ENCODE measurements around the gene DBET. TPM values are rescaled to one million over a fixed set of nuclear protein-coding genes. Genes with fewer than 3 reads are reported as not detected.
"Not testable (repeated sequence)": the region's sequence is repeated elsewhere in the genome, so short reads cannot be mapped to it uniquely, and the experiment has no call there.

DBET gene
- not detected in 2 replicates for total RNA-seq
- long read RNA-seq, result 0 reads

DNA sequence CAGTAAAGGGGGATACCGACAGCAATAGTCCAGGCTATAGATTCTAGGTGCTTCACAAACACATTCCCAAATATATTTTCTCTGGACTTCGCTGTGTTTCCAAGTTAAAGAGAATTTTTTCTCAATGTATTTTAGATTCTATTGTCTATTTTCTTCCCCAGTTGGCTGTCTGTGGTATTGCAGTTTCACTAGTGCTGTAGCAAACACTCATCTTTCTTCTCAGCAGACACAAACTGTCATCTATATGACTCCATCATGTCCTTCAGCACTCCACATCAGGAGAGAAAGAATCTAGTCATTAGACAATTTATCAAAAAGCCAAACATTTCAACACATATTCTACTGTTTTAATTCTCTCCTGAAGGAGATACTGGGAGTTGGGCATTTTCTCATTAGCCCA, at the start of gene DBET:
Gene DBET, plus strand, starts transcription at position 161 of the 400 bp plus-strand sequence.
- H3K27ac Mint-ChIP-seq (ENCODE audit: unreplicated experiment), result peak within 1 kb of the TSS; percentile 68
- DNase-seq (ENCODE audit: extremely low spot score, unreplicated experiment); H3K4me3 Mint-ChIP-seq (ENCODE audit: unreplicated experiment); H3K9me3 Mint-ChIP-seq (ENCODE audit: unreplicated experiment); H3K4me1 Mint-ChIP-seq (ENCODE audit: unreplicated experiment); H3K36me3 Mint-ChIP-seq (ENCODE audit: unreplicated experiment); H3K27me3 Mint-ChIP-seq (ENCODE audit: unreplicated experiment): not testable (repeated sequence)

- no peak overlapping the region for H3K4me3 Mint-ChIP-seq (ENCODE audit: unreplicated experiment)
- no peak for TF ChIP-seq CTCF (IDR thresholded peaks at IDR 0.05)
- no peaks in the 10 kb centered on the region for H3K27me3 Mint-ChIP-seq (ENCODE audit: unreplicated experiment)
- H3K9me3 Mint-ChIP-seq (ENCODE audit: unreplicated experiment), result peaks cover 25% of the 10 kb centered on the region
- no peak overlapping the region for H3K27ac Mint-ChIP-seq (ENCODE audit: unreplicated experiment)
- DNase-seq (ENCODE audit: extremely low spot score, unreplicated experiment), result no peak
- H3K36me3 Mint-ChIP-seq (ENCODE audit: unreplicated experiment), result no peaks in the 10 kb centered on the region
- H3K4me1 Mint-ChIP-seq (ENCODE audit: unreplicated experiment), result no peaks in the 10 kb centered on the region
These were observed 49.3 kb upstream of the DBET start for GRCh38 chr4:190014771-190015537.

DNA sequence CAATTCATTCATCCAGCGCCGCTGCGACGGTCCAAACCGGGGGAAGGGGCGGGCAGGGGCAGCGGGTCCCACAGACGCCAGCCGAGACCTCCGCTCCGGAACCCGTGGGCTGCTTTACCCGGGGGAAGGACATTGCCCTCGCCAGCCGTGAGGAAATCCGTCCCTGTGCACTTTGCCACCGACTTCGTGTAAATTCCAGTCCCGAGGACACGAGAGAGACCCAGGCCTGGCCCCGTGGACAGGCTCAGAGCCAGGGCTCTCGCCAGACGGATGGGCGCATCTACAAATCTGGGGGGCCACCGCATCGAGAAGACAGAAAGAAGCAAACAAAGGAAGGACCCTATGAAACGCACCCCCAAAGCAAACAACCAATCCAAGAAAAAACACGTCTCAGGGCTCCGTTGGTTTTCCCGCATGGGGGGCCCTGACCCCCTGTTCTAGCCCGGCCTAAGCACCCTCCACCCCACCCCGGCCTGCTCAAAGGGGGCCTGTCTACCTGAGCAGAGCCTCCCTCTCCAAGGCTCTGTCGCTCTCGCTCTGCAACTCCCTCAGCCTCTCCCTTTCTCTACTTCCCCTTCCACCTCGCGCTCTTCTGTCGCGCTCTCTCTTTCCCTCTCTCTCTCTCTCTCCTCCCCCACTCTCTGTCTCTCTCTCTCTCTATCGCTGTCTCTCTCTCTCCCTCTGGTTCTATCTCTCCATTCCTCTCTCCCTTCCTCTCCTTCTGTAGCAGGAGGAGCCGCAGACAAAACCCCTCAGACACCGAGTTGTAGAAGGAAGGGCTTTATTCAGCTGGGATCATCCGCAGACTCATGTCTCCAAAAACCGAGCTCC, 48.5 kb upstream of the DBET start:
- no peak for TF ChIP-seq CTCF (IDR thresholded peaks at IDR 0.05)
- no peak overlapping the region for H3K27ac Mint-ChIP-seq (ENCODE audit: unreplicated experiment)
- H3K4me1 Mint-ChIP-seq (ENCODE audit: unreplicated experiment), result no peaks in the 10 kb centered on the region
- no peak for DNase-seq (ENCODE audit: extremely low spot score, unreplicated experiment)
- H3K27me3 Mint-ChIP-seq (ENCODE audit: unreplicated experiment), result no peaks in the 10 kb centered on the region
- no peak overlapping the region for H3K4me3 Mint-ChIP-seq (ENCODE audit: unreplicated experiment)
- no peaks in the 10 kb centered on the region for H3K36me3 Mint-ChIP-seq (ENCODE audit: unreplicated experiment)
- H3K9me3 Mint-ChIP-seq (ENCODE audit: unreplicated experiment), result peaks cover 25% of the 10 kb centered on the region

DNA sequence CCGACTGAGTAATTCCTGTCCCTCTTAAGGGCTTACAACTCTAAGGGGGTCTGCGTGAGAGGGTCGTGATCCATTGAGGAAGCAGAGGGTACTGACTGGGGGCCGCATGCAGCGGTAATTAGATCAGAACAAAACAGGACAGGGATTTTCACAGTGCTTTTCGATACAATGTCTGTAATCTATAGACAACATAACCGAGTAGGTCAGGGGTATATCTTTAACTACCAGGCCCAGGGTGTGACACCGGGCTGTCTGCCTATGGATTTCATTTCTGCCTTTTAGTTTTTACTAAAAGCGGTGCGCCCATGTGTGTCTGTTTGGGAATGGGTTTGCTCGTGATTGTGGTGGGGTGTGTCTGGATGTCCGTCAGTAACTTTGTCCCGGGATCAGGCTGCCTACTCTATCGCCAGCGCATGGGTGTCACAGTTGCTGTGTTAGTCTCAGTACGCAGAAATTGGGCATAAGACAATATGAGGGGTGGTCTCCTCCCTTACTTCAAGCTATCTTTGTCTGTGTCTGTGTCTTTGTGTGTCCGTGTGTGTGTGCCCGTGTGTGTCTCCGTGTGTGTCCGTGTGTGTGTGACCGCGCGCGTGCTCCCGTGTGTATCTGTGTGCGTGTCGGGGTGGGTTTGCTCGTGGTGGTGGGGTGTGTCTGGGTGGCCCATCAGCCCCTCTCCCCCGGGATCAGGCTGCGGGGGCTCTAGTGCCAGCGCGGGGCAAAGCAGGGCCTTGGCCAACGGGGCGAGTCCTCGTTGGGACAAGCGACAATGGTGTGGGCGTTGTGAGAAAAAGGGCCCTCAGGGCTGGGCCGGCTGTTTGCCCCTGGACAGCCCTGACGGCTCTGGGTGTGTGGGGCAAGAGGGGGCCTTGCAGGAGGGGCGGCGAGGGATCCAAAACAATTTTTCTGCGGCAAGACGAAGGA, 47.7 kb upstream of the DBET start:
- TF ChIP-seq CTCF (IDR thresholded peaks at IDR 0.05), result no peak
- Mint-ChIP-seq H3K9me3 (ENCODE audit: unreplicated experiment) (peaks cover 25% of the 10 kb centered on the region), H3K27ac (ENCODE audit: unreplicated experiment) (no peak overlapping the region), H3K4me3 (ENCODE audit: unreplicated experiment) (no peak overlapping the region), H3K27me3 (ENCODE audit: unreplicated experiment) (no peaks in the 10 kb centered on the region), H3K4me1 (ENCODE audit: unreplicated experiment) (no peaks in the 10 kb centered on the region), H3K36me3 (ENCODE audit: unreplicated experiment) (no peaks in the 10 kb centered on the region)
- DNase-seq (ENCODE audit: extremely low spot score, unreplicated experiment), result no peak

GRCh38 chr4:190017357-190018200, 46.7 kb upstream of the DBET start:
- H3K4me1 Mint-ChIP-seq (ENCODE audit: unreplicated experiment), result no peaks in the 10 kb centered on the region
- peaks cover 25% of the 10 kb centered on the region for H3K9me3 Mint-ChIP-seq (ENCODE audit: unreplicated experiment)
- no peaks in the 10 kb centered on the region for H3K27me3 Mint-ChIP-seq (ENCODE audit: unreplicated experiment)
- no peak overlapping the region for H3K4me3 Mint-ChIP-seq (ENCODE audit: unreplicated experiment)
- DNase-seq (ENCODE audit: extremely low spot score, unreplicated experiment), result no peak
- H3K36me3 Mint-ChIP-seq (ENCODE audit: unreplicated experiment), result no peaks in the 10 kb centered on the region
- no peak overlapping the region for H3K27ac Mint-ChIP-seq (ENCODE audit: unreplicated experiment)
- TF ChIP-seq CTCF (IDR thresholded peaks at IDR 0.05), result no peak
